Right forelimb (tissue), 1 donor: ENCODE measurements around the gene POLD3.
"Not testable (repeated sequence)": the region's sequence is repeated elsewhere in the genome, so short reads cannot be mapped to it uniquely, and the experiment has no call there.

Source experiments
- DNase-seq: peaks from one replicate; pipeline ENCODE4 v3.0.0-alpha.2; 2018

Gene POLD3

GRCh38 chr11:74583024-74583624 is 9.3 kb upstream of the POLD3 start:
- no peak for DNase-seq

GRCh38 chr11:74590492-74590891 is 1.9 kb upstream of the POLD3 start:
- not testable (repeated sequence) for DNase-seq

- DNase-seq = no peak
These were observed 330 bp upstream of the POLD3 start for GRCh38 chr11:74592063-74592440.

GRCh38 chr11:74593463-74593862 is 1.1 kb downstream of the POLD3 start:
- no peak for DNase-seq

- no peak for DNase-seq
These were observed 10.5 kb downstream of the POLD3 start for GRCh38 chr11:74602637-74603556.

- DNase-seq = no peak
These were observed 11.5 kb downstream of the POLD3 start for GRCh38 chr11:74603845-74604244.

GRCh38 chr11:74604311-74604710 is 11.9 kb downstream of the POLD3 start:
- DNase-seq = no peak

- no peak for DNase-seq
These were observed 13.0 kb downstream of the POLD3 start for GRCh38 chr11:74605403-74605802.

GRCh38 chr11:74608431-74608830 is 16.0 kb downstream of the POLD3 start:
- no peak for DNase-seq

GRCh38 chr11:74611369-74611861 is 19.0 kb downstream of the POLD3 start:
- no peak for DNase-seq

- DNase-seq = no peak
These were observed 20.5 kb downstream of the POLD3 start for GRCh38 chr11:74612877-74613276.

GRCh38 chr11:74615311-74615710 is 22.9 kb downstream of the POLD3 start:
- DNase-seq = no peak

GRCh38 chr11:74615988-74616387 is 23.6 kb downstream of the POLD3 start:
- no peak for DNase-seq

- no peak for DNase-seq
These were observed 28.1 kb downstream of the POLD3 start for GRCh38 chr11:74620531-74620930.

GRCh38 chr11:74626130-74626529 is 33.7 kb downstream of the POLD3 start:
- DNase-seq = no peak

GRCh38 chr11:74626604-74627003 is 34.2 kb downstream of the POLD3 start:
- DNase-seq = no peak

- no peak for DNase-seq
These were observed 35.0 kb downstream of the POLD3 start for GRCh38 chr11:74627381-74627780.

- DNase-seq = no peak
These were observed 37.7 kb downstream of the POLD3 start for GRCh38 chr11:74630043-74630442.

- no peak for DNase-seq
These were observed 41.3 kb downstream of the POLD3 start for GRCh38 chr11:74633406-74634393.

GRCh38 chr11:74634537-74634936 is 42.2 kb downstream of the POLD3 start:
- DNase-seq = no peak

GRCh38 chr11:74636630-74637184 is 44.3 kb downstream of the POLD3 start:
- no peak for DNase-seq

- DNase-seq = no peak
These were observed 45.3 kb downstream of the POLD3 start for GRCh38 chr11:74637700-74638099.

- DNase-seq = no peak
These were observed 46.5 kb downstream of the POLD3 start for GRCh38 chr11:74638869-74639268.
